ENCODE results near the gene PRDM16. TPM values are rescaled to one million over a fixed set of nuclear protein-coding genes. Genes with fewer than 3 reads are reported as not detected.

Gene PRDM16
- total and polyA plus RNA-seq, 2 of the 13 experiments (the other 11 are each of a cell fraction or from before 2014, with no cell fraction given): 0.15 to 0.81 TPM

DNA sequence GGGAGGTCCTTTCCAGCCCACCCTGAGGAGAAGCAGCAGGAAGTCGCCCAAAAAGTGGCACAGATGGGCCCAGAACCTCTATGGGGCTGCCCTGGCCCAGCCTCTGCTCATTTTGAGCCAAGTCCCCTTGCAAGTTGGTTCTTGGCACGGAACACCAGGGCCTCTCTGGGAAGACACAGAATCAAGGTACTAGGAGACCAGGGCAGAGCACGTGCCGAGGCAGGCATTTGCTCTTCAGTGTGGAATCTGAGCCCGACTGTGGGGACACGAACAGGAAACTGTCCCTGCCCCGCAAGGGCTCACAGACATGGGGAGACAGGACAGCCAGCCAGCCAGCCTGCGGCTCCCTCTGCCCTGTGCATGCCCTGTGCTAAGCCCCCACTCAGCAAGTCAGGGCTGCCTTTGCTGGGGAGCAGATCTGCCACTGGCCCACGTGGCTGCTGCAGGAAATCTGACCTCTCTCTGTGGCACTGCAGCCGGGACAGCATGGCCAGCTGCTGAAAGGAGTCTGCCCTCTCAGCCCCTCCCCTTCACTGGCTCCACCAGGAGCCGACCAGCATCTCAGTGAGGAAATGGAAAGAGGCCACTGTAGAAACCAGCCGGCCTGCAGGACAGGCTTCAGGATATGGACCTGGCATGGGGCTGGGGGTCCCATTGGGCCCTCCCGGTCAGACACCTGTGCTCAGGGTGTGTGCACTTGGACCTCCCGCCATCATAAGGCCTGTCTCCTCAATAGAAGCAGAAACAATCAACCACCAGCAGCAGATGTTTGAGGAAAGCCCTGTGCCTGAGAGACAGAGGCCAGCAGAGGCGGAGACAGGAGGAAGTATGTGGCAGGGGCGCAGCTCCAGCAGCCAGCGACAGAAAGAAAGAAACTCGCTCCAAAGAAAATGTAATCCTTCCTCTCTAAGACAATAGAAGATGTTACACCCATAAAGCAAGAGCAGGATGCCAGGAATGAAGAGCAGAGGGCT is 389.2 kb downstream of the PRDM16 start (continued):
- 0 out of 2 replicates have a peak, but pooled peaks have one; percentile 48 for TF ChIP-seq ZNF691 (CRISPR knock-in tag; IDR thresholded peaks at IDR 0.05; ENCODE audit: borderline replicate concordance, low read depth)
- no peak for TF ChIP-seq ATF1 (CRISPR knock-in tag; IDR thresholded peaks at IDR 0.05)
- TF ChIP-seq SP5 (CRISPR knock-in tag; IDR thresholded peaks at IDR 0.05; ENCODE audit: borderline replicate concordance, low read depth): peak; percentile 37; the same call in 1 of the 2 replicates
- TF ChIP-seq FOXP1 (IDR thresholded peaks at IDR 0.05): no peak
- TF ChIP-seq FOXP1 (CRISPR knock-in tag; IDR thresholded peaks at IDR 0.05): no peak
- TF ChIP-seq, protein P1, sequence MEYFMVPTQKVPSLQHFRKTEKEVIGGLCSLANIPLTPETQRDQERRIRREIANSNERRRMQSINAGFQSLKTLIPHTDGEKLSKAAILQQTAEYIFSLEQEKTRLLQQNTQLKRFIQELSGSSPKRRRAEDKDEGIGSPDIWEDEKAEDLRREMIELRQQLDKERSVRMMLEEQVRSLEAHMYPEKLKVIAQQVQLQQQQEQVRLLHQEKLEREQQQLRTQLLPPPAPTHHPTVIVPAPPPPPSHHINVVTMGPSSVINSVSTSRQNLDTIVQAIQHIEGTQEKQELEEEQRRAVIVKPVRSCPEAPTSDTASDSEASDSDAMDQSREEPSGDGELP (IDR thresholded peaks at IDR 0.05; ENCODE audit: borderline replicate concordance, low read depth): peak; percentile 29; the same call in 1 of the 2 replicates
- no peak for TF ChIP-seq NONO (IDR thresholded peaks at IDR 0.05)
- 0 out of 2 replicates have a peak, but pooled peaks have one; percentile 60 for TF ChIP-seq NONO (CRISPR knock-in tag; conservative IDR thresholded peaks at IDR 0.05)
- TF ChIP-seq NAIF1 (CRISPR knock-in tag; IDR thresholded peaks at IDR 0.05; ENCODE audit: borderline replicate concordance): peak; percentile 43; the same call in 1 of the 2 replicates
- TF ChIP-seq PCBP1 (IDR thresholded peaks at IDR 0.05; ENCODE audit: borderline replicate concordance, low read depth, low read length): 0 out of 2 replicates have a peak, but pooled peaks have one; percentile 32
- TF ChIP-seq HNRNPL (IDR thresholded peaks at IDR 0.05; ENCODE audit: low read depth, low read length): peak; percentile 80; the same call in 1 of the 2 replicates
- TF ChIP-seq ZNF18 (CRISPR knock-in tag; IDR thresholded peaks at IDR 0.05; ENCODE audit: insufficient replicate concordance): peak; percentile 47
- peak; percentile 35; the same call in 1 of the 2 replicates for TF ChIP-seq GATAD2A (CRISPR knock-in tag; IDR thresholded peaks at IDR 0.05)
- peak; percentile 48 for TF ChIP-seq TAF15 (IDR thresholded peaks at IDR 0.05; ENCODE audit: low read depth, low read length, poor library complexity, severe bottlenecking)
- TF ChIP-seq ZNF121 (CRISPR knock-in tag; IDR thresholded peaks at IDR 0.05): peak; percentile 91
- TF ChIP-seq YEATS4 (CRISPR knock-in tag; IDR thresholded peaks at IDR 0.05; ENCODE audit: borderline replicate concordance): no peak
- 0 out of 2 replicates have a peak, but pooled peaks have one; percentile 25 for TF ChIP-seq ELF1 (CRISPR knock-in tag; IDR thresholded peaks at IDR 0.05)
- 0 out of 2 replicates have a peak, but pooled peaks have one; percentile 42 for TF ChIP-seq KLF11 (CRISPR knock-in tag; IDR thresholded peaks at IDR 0.05)
- TF ChIP-seq NR2C2 (CRISPR knock-in tag; IDR thresholded peaks at IDR 0.05; ENCODE audit: borderline replicate concordance): 0 out of 2 replicates have a peak, but pooled peaks have one; percentile 37
- 0 out of 2 replicates have a peak, but pooled peaks have one; percentile 63 for TF ChIP-seq ZNF891 (CRISPR knock-in tag; IDR thresholded peaks at IDR 0.05)
- 0 out of 2 replicates have a peak, but pooled peaks have one; percentile 54 for TF ChIP-seq MTA1 (CRISPR knock-in tag; IDR thresholded peaks at IDR 0.05; ENCODE audit: borderline replicate concordance)
- TF ChIP-seq SNAI1 (CRISPR knock-in tag; IDR thresholded peaks at IDR 0.05; ENCODE audit: borderline replicate concordance): no peak
- TF ChIP-seq ZSCAN25 (CRISPR knock-in tag; IDR thresholded peaks at IDR 0.05): peak; percentile 60; the same call in 1 of the 2 replicates
